ENCODE data around the gene OR6N1. TPM values are rescaled to one million over a fixed set of nuclear protein-coding genes. Genes with fewer than 3 reads are reported as not detected.

The OR6N1 gene
- total RNA-seq, 3 donors from 2014 or later: not detected

DNA sequence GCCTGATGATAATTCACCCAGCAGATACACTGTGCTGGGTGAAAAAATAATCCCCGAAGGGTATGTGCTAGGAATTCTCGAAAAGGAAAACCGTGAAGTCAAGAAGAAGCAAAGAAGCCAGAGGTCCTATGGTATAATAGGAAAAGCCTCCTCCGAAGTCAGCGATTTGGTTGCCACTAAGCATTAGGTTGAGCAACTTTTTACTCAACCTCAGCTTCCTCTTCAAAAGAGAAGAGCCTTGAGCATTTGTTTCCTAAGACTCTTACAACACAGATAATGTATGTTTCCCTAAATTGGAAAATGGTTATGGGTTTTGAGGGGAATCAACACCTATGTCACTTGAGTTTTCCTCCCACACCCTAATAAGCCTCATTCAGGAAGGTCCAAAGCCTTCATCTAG is 37.9 kb upstream of the OR6N1 start:
- Histone ChIP-seq H3K36me3 (no peaks in the 10 kb centered on the region), H3K27me3 (peaks cover 0 to 4% of the 10 kb centered on the region in 2 donors), H3K4me1 (no peaks in the 10 kb centered on the region), H3K9me3 (no peaks in the 10 kb centered on the region), H3K4me3 (no peak overlapping the region), H3K27ac (no peak overlapping the region)
- no peak for DNase-seq (ENCODE audit: low spot score in 2 of 2)
- intact Hi-C loops (cut with DNase I; ENCODE audit: low total_unique reads): no loop called here
- TF ChIP-seq POLR2AphosphoS5 (IDR thresholded peaks at IDR 0.05): no peak
- TF ChIP-seq, protein P1, sequence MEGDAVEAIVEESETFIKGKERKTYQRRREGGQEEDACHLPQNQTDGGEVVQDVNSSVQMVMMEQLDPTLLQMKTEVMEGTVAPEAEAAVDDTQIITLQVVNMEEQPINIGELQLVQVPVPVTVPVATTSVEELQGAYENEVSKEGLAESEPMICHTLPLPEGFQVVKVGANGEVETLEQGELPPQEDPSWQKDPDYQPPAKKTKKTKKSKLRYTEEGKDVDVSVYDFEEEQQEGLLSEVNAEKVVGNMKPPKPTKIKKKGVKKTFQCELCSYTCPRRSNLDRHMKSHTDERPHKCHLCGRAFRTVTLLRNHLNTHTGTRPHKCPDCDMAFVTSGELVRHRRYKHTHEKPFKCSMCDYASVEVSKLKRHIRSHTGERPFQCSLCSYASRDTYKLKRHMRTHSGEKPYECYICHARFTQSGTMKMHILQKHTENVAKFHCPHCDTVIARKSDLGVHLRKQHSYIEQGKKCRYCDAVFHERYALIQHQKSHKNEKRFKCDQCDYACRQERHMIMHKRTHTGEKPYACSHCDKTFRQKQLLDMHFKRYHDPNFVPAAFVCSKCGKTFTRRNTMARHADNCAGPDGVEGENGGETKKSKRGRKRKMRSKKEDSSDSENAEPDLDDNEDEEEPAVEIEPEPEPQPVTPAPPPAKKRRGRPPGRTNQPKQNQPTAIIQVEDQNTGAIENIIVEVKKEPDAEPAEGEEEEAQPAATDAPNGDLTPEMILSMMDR (IDR thresholded peaks at IDR 0.05): no peak
- no peak for TF ChIP-seq POLR2A (IDR thresholded peaks at IDR 0.05)

DNA sequence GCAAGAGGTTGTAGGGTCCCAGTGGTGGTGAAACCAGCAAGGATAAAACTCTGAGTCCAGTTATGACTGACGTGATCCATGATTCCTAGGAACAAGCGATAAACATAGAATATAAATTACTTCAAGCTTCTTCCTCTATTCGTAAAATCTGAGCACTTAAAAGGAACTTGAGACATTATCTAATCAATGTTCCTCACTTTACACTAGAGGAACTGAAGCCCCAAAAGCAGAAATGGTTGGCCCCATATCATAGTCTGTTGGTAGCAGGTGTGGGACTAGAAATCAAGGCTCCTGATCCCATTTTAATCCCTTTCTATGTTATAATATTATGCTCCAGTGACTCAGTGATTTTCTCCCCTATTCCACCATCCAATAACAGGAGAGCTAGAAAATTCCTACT is 37.3 kb upstream of the OR6N1 start:
- H3K36me3 ChIP-seq: no peaks in the 10 kb centered on the region
- H3K4me1 ChIP-seq: no peaks in the 10 kb centered on the region
- no peak overlapping the region for H3K27ac ChIP-seq
- TF ChIP-seq POLR2A (IDR thresholded peaks at IDR 0.05): no peak
- intact Hi-C loops (cut with DNase I; ENCODE audit: low total_unique reads): no loop called here
- no peak overlapping the region for H3K4me3 ChIP-seq
- peaks cover 0 to 4% of the 10 kb centered on the region in 2 donors for H3K27me3 ChIP-seq
- DNase-seq (ENCODE audit: low spot score in 2 of 2): no peak
- no peaks in the 10 kb centered on the region for H3K9me3 ChIP-seq

DNA sequence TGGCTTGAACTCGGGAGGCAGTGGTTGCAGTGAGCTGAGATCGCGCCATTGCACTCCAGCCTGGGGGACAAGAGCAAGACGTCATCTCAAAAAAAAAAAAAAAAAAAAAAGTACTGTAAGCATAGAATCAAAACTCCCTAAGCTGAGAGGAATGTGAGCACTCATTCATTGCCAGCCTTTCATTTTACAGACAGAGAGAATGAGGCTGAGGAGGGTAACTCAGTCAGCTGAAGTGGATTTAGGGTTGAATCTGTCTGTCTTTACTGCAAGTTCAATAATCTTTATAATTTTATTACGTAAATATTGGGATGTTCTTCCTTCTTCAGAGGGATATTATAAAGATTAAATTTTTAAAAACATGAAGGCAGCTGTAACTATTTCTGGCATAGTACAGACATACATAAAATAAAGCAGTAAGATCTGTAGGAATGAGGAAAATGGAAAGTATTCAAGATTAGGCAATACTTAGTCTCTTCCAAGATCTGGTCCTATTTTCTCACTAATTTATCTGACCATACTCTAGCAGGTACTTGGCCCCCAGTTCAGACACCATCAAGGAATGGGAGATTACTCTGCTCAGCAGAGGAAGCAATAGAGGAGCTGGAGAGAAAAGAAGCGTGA is 35.0 kb upstream of the OR6N1 start:
- intact Hi-C loops (cut with DNase I; ENCODE audit: low total_unique reads): no loop called here
- Histone ChIP-seq H3K27ac (no peak overlapping the region), H3K36me3 (no peaks in the 10 kb centered on the region), H3K9me3 (no peaks in the 10 kb centered on the region), H3K4me1 (no peaks in the 10 kb centered on the region), H3K4me3 (no peak overlapping the region), H3K27me3 (peaks cover 0 to 4% of the 10 kb centered on the region in 2 donors)
- DNase-seq (ENCODE audit: low spot score in 2 of 2): no peak
- TF ChIP-seq, protein P1 (IDR thresholded peaks at IDR 0.05): no peak
- TF ChIP-seq POLR2A (IDR thresholded peaks at IDR 0.05) (no peak), POLR2AphosphoS5 (IDR thresholded peaks at IDR 0.05) (no peak)

DNA sequence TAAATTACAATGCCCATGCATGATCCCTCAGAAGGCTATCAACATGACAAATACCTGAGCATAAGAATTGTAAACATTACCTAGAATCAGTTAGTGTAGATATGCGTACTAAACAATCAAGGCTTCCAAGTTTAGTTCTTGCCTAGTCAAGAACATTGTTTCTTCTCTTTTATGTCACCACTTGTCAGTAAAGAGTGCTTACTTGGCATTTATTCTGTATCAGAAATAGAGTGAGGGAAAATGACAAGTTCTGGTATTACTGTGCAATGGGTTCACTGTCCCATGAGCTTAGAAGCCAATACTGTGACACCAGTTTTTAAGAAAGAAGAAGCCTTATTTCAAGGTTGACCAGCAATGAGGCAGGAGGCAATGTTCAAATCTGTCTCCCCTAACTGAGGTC is 31.7 kb upstream of the OR6N1 start:
- H3K36me3 ChIP-seq: no peaks in the 10 kb centered on the region
- no peak overlapping the region for H3K27ac ChIP-seq
- no peaks in the 10 kb centered on the region for H3K4me1 ChIP-seq
- intact Hi-C loops (cut with DNase I; ENCODE audit: low total_unique reads): no loop called here
- no peak overlapping the region for H3K4me3 ChIP-seq
- TF ChIP-seq, protein P1 (IDR thresholded peaks at IDR 0.05): no peak
- TF ChIP-seq POLR2A (IDR thresholded peaks at IDR 0.05): no peak
- no peak for DNase-seq (ENCODE audit: low spot score in 2 of 2)
- peaks cover 0 to 4% of the 10 kb centered on the region in 2 donors for H3K27me3 ChIP-seq
- H3K9me3 ChIP-seq: no peaks in the 10 kb centered on the region

DNA sequence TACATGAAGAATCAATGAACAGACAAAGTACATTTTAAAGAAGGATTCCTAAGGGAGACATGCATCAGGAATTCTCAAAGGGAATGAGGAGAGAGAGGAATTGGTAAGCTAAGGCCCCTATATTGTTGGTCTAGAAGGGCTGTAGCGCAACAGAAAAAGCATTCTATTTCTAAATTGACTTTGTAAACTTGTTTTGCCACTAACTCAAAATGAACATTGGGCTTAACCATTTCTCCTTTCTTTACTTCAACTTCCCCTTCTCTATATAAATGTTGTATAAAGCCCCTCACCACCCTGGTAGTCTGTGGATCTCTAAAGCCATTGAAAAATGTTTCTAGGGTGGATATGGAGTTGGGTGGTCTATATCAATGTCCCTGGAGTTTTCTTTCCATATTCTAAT is 29.4 kb upstream of the OR6N1 start:
- no peak overlapping the region for H3K27ac ChIP-seq
- peaks cover 0 to 7% of the 10 kb centered on the region in 2 donors for H3K27me3 ChIP-seq
- intact Hi-C loops (cut with DNase I; ENCODE audit: low total_unique reads): no loop called here

More for the DNA sequence above, 29.4 kb upstream of the OR6N1 start:
- Histone ChIP-seq H3K36me3 (no peaks in the 10 kb centered on the region), H3K4me1 (no peaks in the 10 kb centered on the region), H3K9me3 (no peaks in the 10 kb centered on the region), H3K4me3 (no peak overlapping the region)
- no peak for DNase-seq (ENCODE audit: low spot score in 2 of 2)
- no peak for TF ChIP-seq POLR2A (IDR thresholded peaks at IDR 0.05)
- no peak for TF ChIP-seq POLR2AphosphoS5 (IDR thresholded peaks at IDR 0.05)
- TF ChIP-seq, protein P1 (IDR thresholded peaks at IDR 0.05): no peak
